DLD1 (cell line): Measurements from ENCODE around the gene CHST11.

Experiments
- in situ Hi-C: cut with HindIII; loops from 2 replicates; pipeline ENCODE4 v1.10.0; 2017; ENCODE audit warnings: low sequenced_read_pairs

CHST11 gene

DNA sequence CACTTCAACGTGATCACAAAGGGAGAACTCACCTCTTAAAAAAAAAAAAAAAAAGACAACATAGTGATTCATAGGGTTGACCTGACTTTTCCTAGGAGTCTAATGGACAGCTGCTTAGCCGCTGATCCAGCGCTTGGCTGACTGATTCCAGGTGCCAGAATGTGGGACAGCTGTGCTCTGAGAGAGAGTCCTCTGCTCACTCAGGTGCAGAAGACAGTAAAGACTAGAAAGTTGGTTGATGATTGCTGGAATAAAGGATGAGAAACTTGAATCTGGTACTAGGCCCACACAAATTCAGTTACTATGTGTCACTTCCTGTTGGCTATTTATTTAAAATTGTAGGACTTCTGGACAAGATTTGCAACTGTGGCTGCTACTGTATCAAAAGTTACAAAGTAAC lies 229.4 kb downstream of the CHST11 start:
- in situ Hi-C loops, result no loop called here

- in situ Hi-C loops, result no loop called here
Observed at GRCh38 chr12:104687823-104688573, 231.2 kb downstream of the CHST11 start.

GRCh38 chr12:104689635-104690034 lies 232.9 kb downstream of the CHST11 start:
- in situ Hi-C loops, result no loop called here

DNA sequence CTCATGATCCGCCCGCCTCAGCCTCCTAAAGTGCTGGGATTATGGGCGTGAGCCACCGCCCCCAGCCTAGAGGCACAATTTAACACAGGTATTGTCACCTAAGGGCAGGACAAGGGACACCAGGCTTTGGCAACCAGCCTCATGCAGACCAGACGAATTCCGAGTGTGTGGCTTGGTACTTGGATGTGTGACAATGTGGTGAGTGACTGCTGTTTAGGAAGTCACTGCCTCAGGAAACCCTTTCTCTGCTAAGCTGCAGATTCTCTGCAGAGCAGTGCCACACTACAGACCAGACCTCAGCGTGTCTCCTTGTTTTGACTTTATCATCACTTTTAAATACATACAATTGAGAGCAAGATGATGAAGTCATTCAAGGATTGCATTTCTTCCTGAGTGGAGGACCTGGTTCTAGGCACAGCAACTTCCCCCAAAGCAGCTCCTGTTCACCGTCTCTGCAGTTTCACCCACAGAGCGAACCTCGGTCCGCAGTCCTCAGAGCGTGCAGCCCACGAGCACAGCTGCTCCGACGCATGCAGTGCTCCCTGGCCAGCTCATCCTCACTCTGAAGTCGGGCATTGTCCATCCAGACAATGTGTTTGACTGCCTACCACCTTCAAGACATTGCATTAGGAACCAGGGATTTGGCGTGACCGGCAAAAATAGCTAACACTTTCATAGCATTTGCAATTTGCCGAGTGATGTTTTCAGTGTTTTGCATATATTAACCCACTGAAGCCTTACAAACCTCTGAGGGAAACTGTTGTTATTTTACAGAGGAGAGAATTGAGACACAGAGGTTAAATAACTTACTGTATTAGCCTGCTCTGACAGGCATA lies 235.2 kb downstream of the CHST11 start:
- in situ Hi-C loops, result no loop called here

DNA sequence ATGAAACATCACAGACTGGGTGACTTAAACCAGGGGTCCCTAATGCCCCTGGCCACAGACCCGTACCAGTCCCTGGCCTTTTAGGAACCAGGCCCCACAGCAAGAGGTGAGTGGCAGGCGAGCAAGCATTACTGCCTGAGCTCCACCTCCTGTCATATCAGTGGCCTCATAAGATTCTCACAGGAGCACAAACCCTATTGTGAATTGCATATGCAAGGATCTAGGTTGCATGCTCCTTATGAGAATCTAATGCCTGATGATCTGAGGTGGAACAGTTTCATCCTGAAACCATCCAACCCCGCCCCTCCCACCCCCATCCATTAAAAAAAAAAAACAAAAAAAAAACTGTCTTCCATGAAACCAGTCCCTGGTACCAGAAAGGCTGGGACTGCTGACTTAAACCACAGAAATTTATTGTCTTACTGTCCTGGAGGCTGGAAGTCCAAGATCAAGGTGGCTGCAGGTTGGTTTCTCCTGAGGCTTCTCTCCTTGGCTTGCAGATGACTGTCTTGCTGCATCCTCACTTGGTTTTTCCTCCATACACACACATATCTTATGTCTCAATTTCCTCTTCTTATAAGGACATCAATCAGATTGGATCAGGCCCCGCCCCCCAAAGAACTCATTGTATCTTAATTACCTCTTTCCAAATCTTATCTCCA lies 235.9 kb downstream of the CHST11 start:
- in situ Hi-C loops, result no loop called here

GRCh38 chr12:104693493-104693892 lies 236.7 kb downstream of the CHST11 start:
- in situ Hi-C loops, result no loop called here

DNA sequence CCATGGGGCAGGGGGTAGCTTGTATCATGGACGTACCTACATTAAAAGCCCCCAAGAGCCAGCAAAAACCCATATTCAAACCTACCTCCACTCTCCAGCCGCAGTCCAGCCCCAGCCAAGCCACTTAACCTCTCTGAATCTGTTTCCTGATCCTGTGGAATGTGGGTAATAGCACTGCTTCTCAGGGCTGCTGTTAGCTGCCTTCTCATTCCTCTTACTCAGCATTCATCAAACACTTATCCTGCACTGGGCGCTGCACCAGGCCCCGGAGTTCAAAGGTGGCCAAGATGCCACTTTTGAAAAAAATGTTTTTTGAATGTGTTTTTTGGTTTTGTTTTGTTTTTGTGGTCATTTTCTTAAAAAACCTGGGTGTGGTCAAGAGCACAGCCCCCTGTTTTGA lies 237.4 kb downstream of the CHST11 start:
- in situ Hi-C loops, result no loop called here

- in situ Hi-C loops, result no loop called here
Observed at GRCh38 chr12:104694711-104695110, 238.0 kb downstream of the CHST11 start.

DNA sequence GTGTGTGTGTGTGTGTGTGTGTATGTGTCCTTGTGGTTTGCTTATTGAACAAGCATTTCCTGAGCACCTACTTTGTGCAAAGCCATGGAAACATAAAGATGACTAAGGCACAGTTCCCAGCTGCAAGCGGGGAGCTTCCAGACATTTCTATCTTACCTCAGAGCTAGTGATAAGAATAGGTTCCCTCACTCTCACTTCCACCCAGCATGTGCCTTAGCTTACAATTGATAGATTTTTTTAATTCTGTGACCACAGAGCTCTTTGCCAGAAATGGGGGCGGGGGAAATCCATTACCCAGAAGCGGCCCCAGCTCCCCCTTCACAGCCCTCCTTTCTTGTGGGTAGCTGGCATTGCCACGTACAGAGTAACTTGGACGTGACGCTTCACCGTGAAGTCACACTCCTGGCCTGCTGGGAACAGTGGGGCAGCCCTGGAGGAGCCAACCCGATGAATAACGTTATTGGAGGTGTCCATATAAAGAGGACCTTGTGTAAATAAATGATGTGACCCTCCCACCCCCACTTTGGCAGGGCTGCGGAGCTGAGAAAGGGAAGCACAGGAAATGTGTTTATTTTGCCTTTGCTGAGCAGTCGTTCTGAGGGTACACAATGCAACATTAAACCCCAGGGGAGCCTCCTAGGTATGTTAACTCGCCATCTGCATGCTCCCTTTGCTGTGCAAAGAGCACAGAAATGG lies 238.9 kb downstream of the CHST11 start:
- in situ Hi-C loops, result no loop called here

- in situ Hi-C loops, result no loop called here
Observed at GRCh38 chr12:104697186-104697585, 240.4 kb downstream of the CHST11 start.

GRCh38 chr12:104698871-104699270 lies 242.1 kb downstream of the CHST11 start:
- in situ Hi-C loops, result no loop called here

DNA sequence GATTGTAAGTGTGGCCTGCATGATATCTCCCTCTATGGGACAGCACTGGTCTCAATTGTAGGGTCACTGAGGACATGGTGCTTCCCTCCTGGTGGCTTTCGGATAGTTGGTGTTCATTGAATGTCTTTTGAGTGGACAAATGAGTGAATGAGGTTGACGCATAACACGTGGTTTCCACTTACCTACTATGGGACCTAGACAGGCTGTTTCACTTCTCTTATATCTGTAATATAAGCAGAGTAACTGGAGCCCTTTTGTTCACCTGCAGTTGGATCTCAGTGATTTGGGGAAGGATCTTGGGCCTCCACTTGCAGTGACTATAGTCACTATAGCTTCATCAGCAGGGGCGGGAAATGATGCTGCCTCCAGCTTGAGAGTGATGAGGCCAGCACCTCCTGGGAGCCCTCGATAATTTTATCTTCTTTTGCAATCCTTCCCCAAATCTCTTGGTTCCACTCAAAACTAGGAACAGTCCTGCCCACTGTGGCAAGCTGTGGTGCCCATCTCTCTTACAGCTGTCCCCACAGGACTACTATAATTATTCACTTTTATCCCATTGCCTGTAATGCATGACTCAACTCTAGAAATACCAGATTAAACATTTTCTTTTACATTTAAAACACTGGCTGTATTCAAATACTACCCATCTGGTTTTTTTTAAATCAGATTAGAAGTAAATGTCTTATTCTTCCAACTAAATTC lies 242.9 kb downstream of the CHST11 start:
- in situ Hi-C loops, result no loop called here

DNA sequence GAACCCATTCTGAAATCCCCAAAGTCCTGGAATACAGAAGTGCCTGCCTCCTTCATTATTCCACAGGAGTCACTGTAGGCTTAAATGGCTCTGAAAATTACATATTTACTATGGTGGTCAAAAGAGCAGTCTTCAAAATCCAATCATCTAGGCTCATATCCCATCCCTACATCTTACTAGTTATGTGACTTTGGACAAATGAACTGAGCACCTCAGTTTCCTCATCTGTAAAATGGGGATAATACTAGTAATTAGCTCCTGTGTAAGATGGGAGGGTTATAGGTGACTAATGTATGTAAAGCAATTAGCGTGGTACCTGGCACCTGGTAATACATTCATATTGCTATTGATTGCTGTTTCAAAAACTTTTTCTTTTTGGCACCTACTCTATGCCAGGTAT lies 243.6 kb downstream of the CHST11 start:
- in situ Hi-C loops, result no loop called here

DNA sequence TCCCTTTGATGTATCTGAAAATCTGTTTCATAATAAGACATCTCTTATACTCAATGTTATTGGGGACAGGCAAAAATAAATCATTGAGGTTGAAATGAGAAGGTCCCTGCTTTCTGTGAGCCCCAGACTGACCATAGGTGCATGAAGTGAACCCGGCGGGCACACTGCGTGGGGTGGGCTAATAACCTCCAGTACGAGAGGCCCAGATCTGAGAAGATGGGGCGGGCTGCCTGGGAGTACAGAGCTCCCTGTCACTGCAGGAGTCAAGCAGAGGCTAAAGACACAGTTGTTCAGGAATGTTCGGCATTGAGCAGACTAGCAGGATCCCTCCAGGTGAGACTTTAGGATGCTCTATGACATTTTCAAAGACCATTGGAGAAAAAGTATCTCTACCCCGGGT lies 244.6 kb downstream of the CHST11 start:
- in situ Hi-C loops, result no loop called here

GRCh38 chr12:104701756-104702155 lies 245.0 kb downstream of the CHST11 start:
- in situ Hi-C loops, result no loop called here

- in situ Hi-C loops, result no loop called here
Observed at GRCh38 chr12:104702565-104703139, 245.9 kb downstream of the CHST11 start.

DNA sequence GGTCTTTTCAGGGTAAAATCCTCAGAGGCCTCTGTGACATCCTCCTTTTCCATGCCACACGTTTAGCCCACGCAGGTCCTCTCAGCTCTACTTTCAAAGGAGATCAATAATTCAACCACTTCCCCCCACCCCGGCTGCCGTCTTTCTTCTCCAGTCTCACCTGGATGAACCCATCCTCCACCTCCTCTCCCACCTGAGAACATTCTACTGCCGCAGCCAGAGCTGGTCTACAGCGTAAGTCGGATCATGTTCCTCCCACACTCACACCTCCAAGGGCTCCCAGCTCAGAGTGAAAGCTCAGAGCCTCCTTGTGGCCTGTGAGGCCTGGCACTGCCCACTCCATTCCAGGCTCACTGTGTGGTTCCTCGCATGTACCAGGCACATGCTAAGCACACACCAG lies 246.6 kb downstream of the CHST11 start:
- in situ Hi-C loops, result no loop called here

- in situ Hi-C loops, result no loop called here
Observed at GRCh38 chr12:104704224-104704779, 247.6 kb downstream of the CHST11 start.

DNA sequence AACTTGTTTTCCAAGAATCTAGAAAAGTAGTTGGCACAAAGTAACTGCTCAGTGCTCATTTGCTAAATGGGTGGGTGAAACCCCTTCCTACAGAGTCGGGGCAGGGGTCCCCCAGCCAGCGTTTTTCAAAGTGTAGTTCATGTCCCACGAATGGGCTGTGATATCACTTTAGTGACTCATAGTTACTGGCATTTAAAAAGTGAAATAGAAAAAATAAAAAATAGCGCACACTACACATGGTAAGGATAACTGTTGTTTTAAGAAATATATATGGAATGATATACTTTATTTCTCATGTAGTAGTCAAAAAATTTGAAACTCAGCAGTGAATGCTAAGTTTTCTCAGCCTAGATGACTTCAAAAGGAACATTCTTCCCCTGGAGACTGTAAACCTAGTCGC lies 250.4 kb downstream of the CHST11 start:
- in situ Hi-C loops, result no loop called here
